H1 (cell line): ENCODE results near the gene SYNGR3. TPM values are rescaled to one million over a fixed set of nuclear protein-coding genes. Genes with fewer than 3 reads are reported as not detected.

Experiments
- CTCF ChIA-PET: fragments of 300-600 bp; sonication (Branson Sonifier 250); formaldehyde crosslinking; loops from one replicate; lab custom pipeline; 2021; ENCODE audit not compliant: partially characterized antibody; lab: Charles Lee
- POLR2A ChIA-PET: fragments of 300-600 bp; sonication (Branson Sonifier 250); formaldehyde crosslinking; loops from one replicate; lab custom pipeline; 2021; ENCODE audit warnings: inconsistent platforms; ENCODE audit not compliant: partially characterized antibody; lab: Charles Lee
- DNase-seq, 2 experiments: peaks; one replicate each; pipeline versions ENCODE4 v3.0.0 to v3.0.0-alpha.2; 2010 to 2022; ENCODE audit warnings: low spot score in 2 of 2, low read depth in 1 of 2, mixed read lengths in 1 of 2
- FAIRE-seq: peaks from 2 replicates; lab custom pipeline; 2011; peaks lifted over from hg19 to GRCh38; lab: Jason Lieb, UNC
- H2AFZ ChIP-seq: 2 replicates; pipeline ENCODE4 v1.8.1; 2012; ENCODE audit warnings: low read length, inconsistent platforms
- H2AK5ac ChIP-seq: 2 replicates; pipeline ENCODE4 v1.6.1; 2013; ENCODE audit warnings: low read depth, low read length
- H2BK120ac ChIP-seq: replicated peaks from 2 replicates; pipeline ENCODE3; 2013; ENCODE audit warnings: low read depth, low read length, inconsistent platforms
- H2BK12ac ChIP-seq: 2 replicates; pipeline ENCODE4 v1.6.1; 2013; ENCODE audit warnings: low read depth, low read length
- H2BK15ac ChIP-seq: 2 replicates; pipeline ENCODE4 v1.6.1; 2013; ENCODE audit warnings: low read length
- H2BK20ac ChIP-seq: 2 replicates; pipeline ENCODE4 v1.6.1; 2013; ENCODE audit warnings: low read length
- H2BK5ac ChIP-seq: 2 replicates; pipeline ENCODE4 v1.6.1; 2013; ENCODE audit warnings: low read depth, low read length
- H3K14ac ChIP-seq: 2 replicates; pipeline ENCODE4 v1.6.1; 2013; ENCODE audit warnings: inconsistent platforms; ENCODE audit not compliant: insufficient read length
- H3K18ac ChIP-seq: 2 replicates; pipeline ENCODE4 v1.6.1; 2013; ENCODE audit warnings: low read length; ENCODE audit errors: extremely low read depth
- H3K23ac ChIP-seq: 2 replicates; pipeline ENCODE4 v1.6.1; 2013; ENCODE audit warnings: inconsistent platforms; ENCODE audit not compliant: insufficient read length
- H3K23me2 ChIP-seq: 2 replicates; pipeline ENCODE4 v1.6.1; 2013; ENCODE audit warnings: low read depth, low read length
- H3K27ac ChIP-seq: 2 replicates; pipeline ENCODE4 v1.6.1; 2011; ENCODE audit warnings: low read depth, low read length, inconsistent platforms
- H3K27me3 ChIP-seq, 4 experiments: replicated peaks in 1 of 4; 1 replicate in 1 of 4; 2 replicates in 3 of 4; pipeline versions ENCODE4 v1.6.1 to v1.8.1; 2011 to 2013; ENCODE audit warnings: low read length in 3 of 4, mild to moderate bottlenecking in 3 of 4, inconsistent platforms in 2 of 4, mixed read lengths in 2 of 4, moderate library complexity in 1 of 4; ENCODE audit not compliant: control insufficient read depth in 3 of 4, insufficient read depth in 3 of 4; ENCODE audit errors: extremely low read depth in 1 of 4
- H3K36me3 ChIP-seq, 4 experiments: 2 replicates each; pipeline versions ENCODE4 v1.6.1 to v1.8.1; 2011 to 2013; ENCODE audit warnings: mild to moderate bottlenecking in 4 of 4, low read length in 3 of 4, moderate library complexity in 2 of 4, control low read depth in 1 of 4, inconsistent platforms in 1 of 4; ENCODE audit not compliant: insufficient read depth in 4 of 4, control insufficient read depth in 2 of 4
- H3K4ac ChIP-seq: replicated peaks from 2 replicates; pipeline ENCODE3; 2013; ENCODE audit warnings: low read length, low read depth, mixed read lengths, inconsistent platforms; ENCODE audit not compliant: insufficient read length
- H3K4me1 ChIP-seq, 4 experiments: replicated peaks in 1 of 4; 1 replicate in 1 of 4; 2 replicates in 3 of 4; pipeline versions ENCODE4 v1.6.1 to v1.8.1; 2011 to 2013; ENCODE audit warnings: low read length in 3 of 4, inconsistent platforms in 2 of 4, mixed read lengths in 1 of 4; ENCODE audit not compliant: insufficient read depth in 4 of 4, control insufficient read depth in 3 of 4
- H3K4me2 ChIP-seq, 2 experiments: 2 replicates each; pipeline versions ENCODE4 v1.6.1 to v1.8.1; 2011 to 2013; ENCODE audit warnings: low read depth in 2 of 2, low read length in 2 of 2, control low read depth in 1 of 2, inconsistent platforms in 1 of 2, mild to moderate bottlenecking in 1 of 2; ENCODE audit not compliant: insufficient read depth in 1 of 2
- H3K4me3 ChIP-seq, 4 experiments: fragments of 200-600, 300-600 bp in 1 of 4; sonication (generic), shearing (Covaris generic), sonication (Bioruptor Twin) in 1 of 4; 2 replicates each; pipeline versions ENCODE4 v1.5.1 to v1.8.1; 2011 to 2016; ENCODE audit warnings: low read length in 4 of 4, low read depth in 3 of 4, control low read depth in 2 of 4, inconsistent platforms in 2 of 4, mild to moderate bottlenecking in 2 of 4, mixed read lengths in 1 of 4, moderate library complexity in 1 of 4; ENCODE audit not compliant: insufficient read depth in 2 of 4; ENCODE audit errors: extremely low read depth in 1 of 4
- H3K56ac ChIP-seq: replicated peaks from 2 replicates; pipeline ENCODE3; 2013; ENCODE audit warnings: low read depth, mild to moderate bottlenecking, mixed read lengths, low read length, inconsistent platforms; ENCODE audit not compliant: insufficient read length
- H3K79me1 ChIP-seq: 2 replicates; pipeline ENCODE4 v1.6.1; 2013; ENCODE audit warnings: low read depth, low read length, control low read depth
- H3K79me2 ChIP-seq, 2 experiments: 2 replicates each; pipeline versions ENCODE4 v1.6.1 to v1.8.1; 2012 to 2013; ENCODE audit warnings: low read length in 2 of 2, mild to moderate bottlenecking in 2 of 2, inconsistent platforms in 1 of 2; ENCODE audit not compliant: insufficient read depth in 2 of 2, control insufficient read depth in 1 of 2
- H3K9ac ChIP-seq, 4 experiments: replicated peaks in 1 of 4; 1 replicate in 1 of 4; 2 replicates in 3 of 4; pipeline versions ENCODE4 v1.6.1 to v1.8.1; 2011 to 2013; ENCODE audit warnings: low read depth in 3 of 4, low read length in 3 of 4, control low read depth in 2 of 4, mild to moderate bottlenecking in 2 of 4, moderate library complexity in 2 of 4, inconsistent platforms in 1 of 4; ENCODE audit errors: extremely low read depth in 1 of 4
- H3K9me3 ChIP-seq, 2 experiments: 2 replicates each; pipeline versions ENCODE4 v1.6.1 to v1.8.1; 2012 to 2013; ENCODE audit warnings: mild to moderate bottlenecking in 2 of 2, moderate library complexity in 2 of 2, control low read depth in 1 of 2, inconsistent platforms in 1 of 2, low read depth in 1 of 2, low read length in 1 of 2, mixed read lengths in 1 of 2; ENCODE audit not compliant: insufficient read depth in 2 of 2
- H4K20me1 ChIP-seq, 2 experiments: replicated peaks in 1 of 2; 2 replicates each; pipeline versions ENCODE3 to v1.8.1; 2011 to 2013; ENCODE audit warnings: inconsistent platforms in 2 of 2, low read length in 2 of 2, mild to moderate bottlenecking in 1 of 2; ENCODE audit not compliant: insufficient read depth in 2 of 2, control insufficient read depth in 1 of 2
- H4K5ac ChIP-seq: 2 replicates; pipeline ENCODE4 v1.6.1; 2013; ENCODE audit warnings: low read length, low read depth, mixed read lengths, inconsistent platforms; ENCODE audit not compliant: insufficient read length
- H4K8ac ChIP-seq: 2 replicates; pipeline ENCODE4 v1.8.0; 2013; ENCODE audit warnings: mild to moderate bottlenecking, moderate library complexity, low read length, inconsistent platforms; ENCODE audit not compliant: insufficient read depth; ENCODE audit errors: extremely low read depth
- H4K91ac ChIP-seq: replicated peaks from 2 replicates; pipeline ENCODE3; 2013; ENCODE audit warnings: low read length, mixed read lengths, inconsistent platforms; ENCODE audit not compliant: insufficient read length
- CBX8 ChIP-seq: fragments of 300-800, 300-1000 bp; sonication (generic); IDR thresholded peaks from 2 replicates; pipeline ENCODE4 v1.7.1; 2016; ENCODE audit warnings: low read depth, low read length, borderline replicate concordance
- CTBP2 ChIP-seq: IDR thresholded peaks from 2 replicates; pipeline ENCODE4 v1.7.0; 2011; ENCODE audit warnings: borderline replicate concordance, mild to moderate bottlenecking, moderate library complexity, mixed read lengths, low read length; ENCODE audit not compliant: insufficient read depth, insufficient read length
- EGR1 ChIP-seq: IDR thresholded peaks from 2 replicates; pipeline ENCODE4 v1.6.1; 2011; ENCODE audit warnings: low read depth, low read length, borderline replicate concordance
- EZH2 ChIP-seq: fragments of 200-600 bp; sonication (generic); IDR thresholded peaks from 2 replicates; pipeline ENCODE4 v1.7.1; 2012; ENCODE audit warnings: low read depth, mild to moderate bottlenecking, moderate library complexity, low read length, inconsistent platforms; ENCODE audit not compliant: severe bottlenecking
- FOSL1 ChIP-seq: IDR thresholded peaks from 2 replicates; pipeline ENCODE4 v1.6.1; 2011; ENCODE audit warnings: mild to moderate bottlenecking, low read depth, low read length, moderate library complexity; ENCODE audit not compliant: insufficient read depth
- HDAC2 ChIP-seq, 2 experiments: fragments of 300-600 bp in 1 of 2; sonication (generic) in 1 of 2; IDR thresholded peaks; 2 replicates each; pipeline ENCODE4 v1.6.1; 2011 to 2012; ENCODE audit warnings: low read depth in 2 of 2, low read length in 2 of 2, mild to moderate bottlenecking in 2 of 2, moderate library complexity in 2 of 2, borderline replicate concordance in 1 of 2, inconsistent platforms in 1 of 2
- NANOG ChIP-seq: IDR thresholded peaks from 2 replicates; pipeline ENCODE4 v1.6.1; 2011; ENCODE audit warnings: low read length, low read depth, mild to moderate bottlenecking, inconsistent platforms; ENCODE audit not compliant: insufficient read depth, poor library complexity, severe bottlenecking
- RBBP5 ChIP-seq: IDR thresholded peaks from 2 replicates; pipeline ENCODE4 v1.7.1; 2012; ENCODE audit warnings: low read depth, mild to moderate bottlenecking, inconsistent platforms, low read length, moderate library complexity, borderline replicate concordance
- SAP30 ChIP-seq: fragments of 300-600 bp; sonication (generic); IDR thresholded peaks from 2 replicates; pipeline ENCODE4 v1.7.1; 2012; ENCODE audit warnings: low read length, moderate library complexity, mild to moderate bottlenecking, inconsistent platforms; ENCODE audit not compliant: insufficient read depth, insufficient replicate concordance
- YY1 ChIP-seq: IDR thresholded peaks from 2 replicates; pipeline ENCODE4 v1.6.1; 2011; ENCODE audit warnings: low read depth, mild to moderate bottlenecking, low read length
- WGBS, 2 experiments: shearing (Covaris generic) in 1 of 2; methylation state at CpG; one replicate each; pipeline versions ENCODE4 v1.1.6 to v1.1.7; 2013 to 2015; ENCODE audit warnings: low lambda C conversion rate in 2 of 2, mixed read lengths in 2 of 2, inconsistent platforms in 1 of 2, low coverage in 1 of 2, missing lambda C conversion rate in 1 of 2; ENCODE audit not compliant: insufficient replicate concordance in 2 of 2, insufficient coverage in 1 of 2, insufficient read length in 1 of 2; ENCODE audit errors: extremely low coverage in 1 of 2, missing lambda C conversion rate in 1 of 2; 5-methylcytosine and 5-hydroxymethylcytosine counted together
- polyA plus RNA-seq, 7 experiments: library from polyadenylated mRNA; depleted of rRNA in 3 of 7; stranded (reverse) in 5 of 7; unstranded in 2 of 7; fragments of >200 nt in 5 of 7; fragments of 200-250 nt in 2 of 7; gene quantifications; 1 replicate in 5 of 7; 2 replicates in 1 of 7; 4 replicates in 1 of 7; pipeline versions ENCODE4 v1.2.1 to v1.2.3, GENCODE V29; 2011 to 2013; ENCODE audit warnings: missing spikeins in 2 of 7, mixed read lengths in 2 of 7
- total RNA-seq: library from RNA; stranded (reverse); fragmentation: NEBNext Ultra II Directional; extraction: Animal tissue kit (Norgen Biotek cat#: 25700); gene quantifications from 2 replicates; pipeline ENCODE4 v1.2.1, GENCODE V29; 2021

SYNGR3 gene
- total and polyA plus RNA-seq, 2 of the 8 experiments (the other 6 are each of a cell fraction or from before 2014, with no cell fraction given), result 36.2 to 49.9 TPM

- peak within 1 kb of the TSS; percentile 6; the same call in 1 of the 2 replicates for H2AFZ ChIP-seq
- peak within 1 kb of the TSS; percentile 71 to 79 for H3K4me2 ChIP-seq
- TF ChIP-seq CBX8, result no peak
- TF ChIP-seq SAP30, result no peak
- 0 out of 2 replicates have a peak, but pooled peaks have one; percentile 15 for TF ChIP-seq RBBP5
- no peak for TF ChIP-seq CTBP2
- no peak for TF ChIP-seq EZH2
- no peak for TF ChIP-seq NANOG
- no peak for TF ChIP-seq YY1
- no peak for TF ChIP-seq FOSL1
- peak; percentile 73; the same call in 1 of the 2 replicates for TF ChIP-seq EGR1
- no peak for TF ChIP-seq HDAC2 (IDR thresholded peaks at IDR 0.05; ENCODE audit: borderline replicate concordance in 1 of 2, low read depth in 2 of 2, low read length in 2 of 2)
These were observed 29.7 kb downstream of the SYNGR3 start, which contains the start of gene NPW for GRCh38 chr16:2019518-2019920. NPW (plus strand) TSS chr16:2019785.

More at GRCh38 chr16:2019518-2019920, 29.7 kb downstream of the SYNGR3 start, which contains the start of gene NPW:
- Histone ChIP-seq H3K4ac (no peak within 1 kb of the TSS), H4K20me1 (no peaks in the 10 kb centered on the region), H3K79me2 (no peaks in the 10 kb centered on the region), H2AK5ac (no peak within 1 kb of the TSS), H3K23ac (no peak within 1 kb of the TSS), H2BK12ac (no peak within 1 kb of the TSS; the same call in 1 of the 2 replicates), H3K9ac (no peak within 1 kb of the TSS; a peak in 2 of 7 replicates), H3K14ac (no peak within 1 kb of the TSS), H3K36me3 (peaks cover 0 to 5% (median 0%) of the 10 kb centered on the region in 4 experiments; a peak in 1 of 8 replicates), H3K18ac (peak within 1 kb of the TSS; percentile 3; the same call in 1 of the 2 replicates), H3K23me2 (peaks cover 8% of the 10 kb centered on the region; the same call in 1 of the 2 replicates), H2BK20ac (no peak within 1 kb of the TSS), H4K8ac (peak within 1 kb of the TSS; percentile 46), H2BK5ac (no peak within 1 kb of the TSS), H3K56ac (no peak within 1 kb of the TSS), H4K91ac (no peak within 1 kb of the TSS), H4K5ac (no peak within 1 kb of the TSS), H2BK120ac (no peak within 1 kb of the TSS), H3K4me1 (peaks cover 0 to 21% (median 8%) of the 10 kb centered on the region in 4 experiments; a peak in 5 of 7 replicates), H3K79me1 (no peaks in the 10 kb centered on the region), H3K4me3 (peak within 1 kb of the TSS; percentile 21 to 59 (median 29); a peak in 7 of 8 replicates), H3K27ac (no peak within 1 kb of the TSS), H2BK15ac (no peak within 1 kb of the TSS), H3K9me3 (no peaks in the 10 kb centered on the region), H3K27me3 (peaks cover 22 to 38% (median 32%) of the 10 kb centered on the region in 4 experiments)
- POLR2A ChIA-PET, result interaction anchor here (1.0 to 2.0 kb wide), 8 partner anchors 11 to 135 kb away, joined by 3 to 9 read pairs (median 5); partner anchors contain the start of genes RPS2 and TRAF7
- CTCF ChIA-PET, result interaction anchor here (0.9 to 7.5 kb wide), 11 partner anchors 11 to 127 kb away, joined by 3 to 55 read pairs (median 5); no protein-coding TSS in a partner anchor
- DNase-seq (peak in 1 of 2 experiments; percentile 78), FAIRE-seq (no peak)
- 5% methylated on average over 20 of the region's 33 CpGs; no CpG with 5 or more reads in 1 of the 2 experiments for WGBS, 2 experiments
